ENCODE measurements around the gene RABGGTA.

- TF ChIP-seq CTCF (IDR thresholded peaks at IDR 0.05; ENCODE audit: low read length), result no peak
- TF ChIP-seq EZH2 (IDR thresholded peaks at IDR 0.05; ENCODE audit: borderline replicate concordance, low read length), result no peak
Observed at GRCh38 chr14:24309538-24310264, 38.3 kb upstream of the RABGGTA start, which contains the start of gene LTB4R2.

Measured in OCI-LY1 (cell line).